GM12801 (cell line): Measurements from ENCODE around the gene F12.

Experiments
- TF ChIP-seq, protein P1 (sequence below): IDR thresholded peaks from one replicate; pipeline ENCODE4 v1.5.1; 2011; ENCODE audit warnings: control low read depth; ENCODE audit not compliant: insufficient read length; ENCODE audit errors: extremely low read depth

Gene F12

GRCh38 chr5:177455036-177455660 lies 45.8 kb upstream of the F12 start:
- TF ChIP-seq, protein P1, sequence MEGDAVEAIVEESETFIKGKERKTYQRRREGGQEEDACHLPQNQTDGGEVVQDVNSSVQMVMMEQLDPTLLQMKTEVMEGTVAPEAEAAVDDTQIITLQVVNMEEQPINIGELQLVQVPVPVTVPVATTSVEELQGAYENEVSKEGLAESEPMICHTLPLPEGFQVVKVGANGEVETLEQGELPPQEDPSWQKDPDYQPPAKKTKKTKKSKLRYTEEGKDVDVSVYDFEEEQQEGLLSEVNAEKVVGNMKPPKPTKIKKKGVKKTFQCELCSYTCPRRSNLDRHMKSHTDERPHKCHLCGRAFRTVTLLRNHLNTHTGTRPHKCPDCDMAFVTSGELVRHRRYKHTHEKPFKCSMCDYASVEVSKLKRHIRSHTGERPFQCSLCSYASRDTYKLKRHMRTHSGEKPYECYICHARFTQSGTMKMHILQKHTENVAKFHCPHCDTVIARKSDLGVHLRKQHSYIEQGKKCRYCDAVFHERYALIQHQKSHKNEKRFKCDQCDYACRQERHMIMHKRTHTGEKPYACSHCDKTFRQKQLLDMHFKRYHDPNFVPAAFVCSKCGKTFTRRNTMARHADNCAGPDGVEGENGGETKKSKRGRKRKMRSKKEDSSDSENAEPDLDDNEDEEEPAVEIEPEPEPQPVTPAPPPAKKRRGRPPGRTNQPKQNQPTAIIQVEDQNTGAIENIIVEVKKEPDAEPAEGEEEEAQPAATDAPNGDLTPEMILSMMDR, result no peak

- TF ChIP-seq, protein P1, result no peak
Observed at GRCh38 chr5:177454397-177455035, 45.2 kb upstream of the F12 start.

DNA sequence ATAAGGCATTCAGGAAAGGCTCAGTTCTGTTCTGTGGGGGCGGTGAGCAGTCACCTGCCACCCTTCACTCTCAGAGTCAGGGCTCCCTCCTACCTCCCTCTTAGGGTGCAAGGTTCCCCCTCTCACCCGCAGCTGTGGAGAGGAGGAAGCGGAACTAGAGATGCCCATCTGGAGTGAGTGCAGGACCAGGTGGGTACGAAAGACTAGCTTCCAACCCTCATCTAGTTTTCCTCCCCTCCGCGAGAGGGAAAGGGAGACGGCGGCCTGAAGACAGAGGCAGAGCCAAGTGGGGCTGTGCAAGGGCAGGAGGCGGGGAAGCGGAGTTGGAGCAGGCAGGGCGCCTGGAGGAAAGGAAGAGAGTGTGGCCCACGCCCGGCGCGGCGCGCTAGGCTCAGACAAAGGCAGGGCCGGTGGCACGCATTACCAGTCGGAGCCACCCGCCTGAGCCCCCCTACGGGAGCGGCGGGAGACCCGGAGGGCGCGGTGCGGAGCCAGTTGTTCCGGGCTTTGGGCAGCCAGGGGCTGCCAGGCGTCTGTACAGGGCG lies 44.6 kb upstream of the F12 start:
- TF ChIP-seq, protein P1, result no peak

DNA sequence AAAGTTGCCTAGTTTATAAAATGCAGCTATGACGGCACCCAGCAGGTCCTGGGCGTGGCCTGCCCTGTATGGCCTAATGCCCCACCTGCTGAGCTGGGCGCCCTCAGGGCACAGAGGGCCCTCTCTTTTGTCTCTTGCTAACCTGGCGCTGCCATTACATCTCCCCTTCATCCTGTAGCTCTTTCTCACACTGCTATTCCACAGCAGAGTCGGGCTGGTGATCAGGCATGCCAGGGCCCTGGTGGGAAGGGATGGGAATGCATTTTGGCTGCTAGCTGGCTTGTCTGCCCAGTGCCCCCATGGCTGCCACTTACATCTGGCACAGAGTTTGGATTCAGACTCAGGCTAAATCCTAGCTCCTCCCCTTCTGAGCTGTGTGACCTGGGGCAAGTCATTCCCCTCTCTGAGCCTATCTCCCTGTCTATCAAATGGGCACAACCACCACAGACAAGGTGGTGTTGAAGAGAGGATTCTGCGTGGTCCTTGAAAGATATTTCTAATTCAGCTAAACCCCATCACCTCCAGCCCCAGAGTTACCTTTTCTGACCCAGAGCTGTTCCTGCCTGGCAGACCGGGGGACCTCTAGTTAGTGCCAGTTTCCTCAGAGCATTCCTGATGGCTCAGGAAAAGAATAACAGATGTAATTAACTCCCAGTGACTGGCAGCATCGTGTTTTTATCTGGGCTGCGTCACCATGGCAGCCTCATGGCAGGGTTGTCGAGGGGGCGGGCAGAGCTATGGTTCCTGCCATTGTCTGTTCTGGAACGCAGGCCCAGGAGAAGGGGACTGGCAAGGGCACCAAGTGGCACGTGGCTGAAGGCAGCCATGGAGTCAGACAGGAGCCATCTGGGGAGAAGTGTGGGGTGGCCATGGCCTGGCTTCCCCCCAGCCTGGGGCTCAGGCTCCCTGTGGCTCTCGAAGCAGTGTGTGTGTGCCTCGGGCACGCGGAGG lies 43.6 kb upstream of the F12 start:
- TF ChIP-seq, protein P1, result no peak

GRCh38 chr5:177450667-177451424 lies 41.5 kb upstream of the F12 start:
- TF ChIP-seq, protein P1, result no peak

- TF ChIP-seq, protein P1, result no peak
Observed at GRCh38 chr5:177449140-177450061, 40.0 kb upstream of the F12 start.
